ENCODE data around the gene SLC16A7.

The SLC16A7 gene

DNA sequence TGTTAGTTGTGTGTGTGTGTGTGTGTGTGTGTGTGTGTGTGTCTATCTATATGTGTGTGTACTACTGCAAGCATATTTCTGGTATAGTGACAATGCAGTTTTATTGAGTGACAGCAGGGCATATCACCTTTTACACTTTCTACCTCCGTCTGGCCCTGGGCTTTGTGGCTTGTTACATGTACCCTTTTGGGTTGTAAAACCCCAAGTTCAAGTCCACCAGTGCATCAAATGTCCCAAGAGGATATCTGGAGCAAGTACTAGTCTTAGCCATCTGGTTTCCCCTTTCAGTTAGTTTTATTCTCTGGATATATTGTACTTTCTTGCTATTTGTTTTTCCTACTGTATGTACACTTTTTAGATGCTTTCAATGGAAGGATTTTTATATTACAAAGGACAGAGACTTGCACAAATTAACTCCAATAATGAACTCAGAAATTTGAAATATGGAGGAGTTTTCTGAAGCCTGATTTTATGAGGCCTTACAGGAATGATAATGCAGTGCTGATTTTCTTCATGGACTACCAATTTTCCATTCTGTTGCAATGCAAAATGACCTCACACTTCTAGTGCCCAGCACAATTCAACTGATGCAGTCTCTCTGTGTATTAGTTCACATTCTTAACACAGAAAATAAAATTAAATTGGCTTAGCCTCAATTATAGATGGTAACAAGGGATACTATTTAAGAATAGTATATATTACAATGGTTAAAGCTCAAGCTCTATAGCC is 29.1 kb downstream of the SLC16A7 start:
- DNase-seq, result no peak

DNA sequence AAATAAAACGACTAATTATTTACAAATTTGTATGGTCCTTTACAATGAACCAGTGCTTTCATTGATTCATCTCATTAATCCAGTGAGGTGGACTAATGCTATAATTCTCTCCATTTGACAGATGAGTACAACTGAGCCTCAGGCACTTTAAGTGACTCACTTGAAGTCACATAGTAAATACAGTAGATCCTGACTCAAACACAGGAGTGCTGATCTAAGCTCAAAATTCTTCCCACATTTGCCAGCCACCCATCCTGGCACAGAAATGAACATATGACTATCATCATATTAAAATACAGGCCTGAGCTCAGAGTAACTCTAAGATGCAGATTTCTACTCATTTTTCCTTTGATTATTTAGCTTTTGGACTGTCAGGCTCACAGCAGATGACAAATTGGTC is 30.6 kb downstream of the SLC16A7 start:
- DNase-seq, result no peak

DNA sequence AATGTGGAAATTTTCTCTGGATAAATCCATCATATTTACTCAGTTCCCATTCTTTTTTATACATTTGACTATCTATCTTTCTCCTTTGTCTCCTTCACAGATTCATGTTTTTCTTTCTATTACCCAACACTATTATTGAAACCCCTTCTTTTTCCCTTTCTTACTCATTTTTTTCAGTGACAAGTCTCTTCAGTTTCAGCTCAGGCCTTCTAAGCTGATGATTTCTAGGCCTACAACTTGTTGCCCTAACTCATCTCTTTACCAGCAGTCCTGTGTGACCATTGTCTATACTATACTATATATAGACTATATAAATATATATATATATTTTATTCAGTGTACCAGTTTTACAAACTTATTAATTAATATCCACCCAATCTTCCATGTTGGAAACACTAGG is 31.8 kb downstream of the SLC16A7 start:
- no peak for DNase-seq

- DNase-seq, result no peak
Measured at GRCh38 chr12:59629890-59630289, 34.1 kb downstream of the SLC16A7 start.

- no peak for DNase-seq
Measured at GRCh38 chr12:59632408-59632807, 36.6 kb downstream of the SLC16A7 start.

GRCh38 chr12:59634254-59634653 is 38.4 kb downstream of the SLC16A7 start:
- no peak for DNase-seq

- no peak for DNase-seq
Measured at GRCh38 chr12:59636945-59637691, 41.3 kb downstream of the SLC16A7 start.

DNA sequence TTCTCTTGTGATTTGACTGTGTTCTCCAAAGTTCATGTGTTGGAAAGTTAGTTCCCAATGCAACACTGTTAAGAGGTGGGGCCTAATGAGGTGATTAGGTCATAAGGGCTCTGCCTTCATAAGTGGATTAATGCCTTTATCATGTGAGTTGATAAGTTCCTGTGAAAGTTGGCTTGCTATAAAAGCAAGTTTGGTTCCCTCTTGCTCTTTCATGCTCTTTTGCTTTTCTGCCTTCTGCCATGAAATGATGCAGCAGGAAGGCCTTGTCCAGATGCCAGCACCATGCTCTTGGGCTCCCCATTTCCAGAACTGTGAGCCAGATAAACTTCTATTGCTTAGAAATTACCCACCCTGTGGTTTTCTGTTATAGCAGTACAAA is 41.9 kb downstream of the SLC16A7 start:
- no peak for DNase-seq

GRCh38 chr12:59643550-59643949 is 47.7 kb downstream of the SLC16A7 start:
- no peak for DNase-seq

DNA sequence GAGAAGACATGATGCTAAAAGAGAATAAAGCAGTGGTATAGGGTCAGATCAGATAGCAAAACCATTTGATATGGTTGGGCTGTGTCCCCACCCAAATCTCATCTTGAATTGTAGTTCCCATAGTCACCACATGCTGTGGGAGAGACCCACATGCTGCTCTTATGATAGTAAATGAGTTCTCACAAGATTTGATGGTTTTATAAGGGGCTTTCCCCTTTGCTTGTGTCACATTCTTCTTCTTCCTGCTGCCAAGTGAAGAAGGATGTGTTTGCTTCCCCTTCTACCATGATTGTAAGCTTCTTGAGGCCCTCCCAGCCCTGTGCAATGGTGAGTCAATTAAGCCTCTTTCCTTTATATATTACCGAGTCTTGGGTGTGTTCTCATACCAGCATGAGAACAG is 49.4 kb downstream of the SLC16A7 start:
- no peak for DNase-seq

DNA sequence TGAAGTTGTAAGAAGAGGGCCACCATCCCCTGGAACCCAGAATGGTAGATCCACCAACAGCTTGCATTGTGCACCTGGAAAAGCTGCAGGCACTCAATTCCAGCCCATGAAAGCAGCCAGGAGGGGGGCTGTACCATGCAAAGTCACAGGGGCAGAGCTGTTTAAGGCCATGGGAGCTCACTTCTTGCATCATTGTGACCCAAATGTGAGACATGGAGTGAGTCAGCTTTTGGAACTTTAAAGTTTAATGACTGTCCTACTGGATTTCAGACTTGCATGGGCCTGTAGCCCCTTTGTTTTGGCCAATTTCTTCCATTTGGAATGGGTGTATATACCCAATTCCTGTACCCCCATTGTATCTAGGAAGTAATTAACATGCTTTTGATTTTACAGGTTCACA is 50.8 kb downstream of the SLC16A7 start:
- no peak for DNase-seq

DNA sequence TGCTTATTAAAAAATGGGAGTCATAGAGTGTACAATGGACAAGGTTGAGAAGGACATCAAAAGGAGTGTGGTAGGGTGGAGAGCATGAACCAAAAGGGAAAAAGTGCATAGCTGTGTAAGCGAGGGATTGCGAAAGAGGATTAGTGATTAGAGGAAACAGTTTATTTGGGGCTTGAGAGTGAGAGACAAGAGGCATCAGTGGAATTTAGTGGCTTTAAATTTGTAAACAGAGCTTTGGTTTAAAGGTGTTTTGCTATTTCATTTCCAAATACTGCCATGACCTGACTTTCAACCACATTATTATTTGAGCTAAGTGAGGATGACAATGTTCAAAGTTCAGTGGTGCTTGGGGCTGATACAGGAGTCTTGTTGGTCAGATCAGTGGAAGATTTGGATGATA is 53.4 kb downstream of the SLC16A7 start:
- no peak for DNase-seq

- DNase-seq, result no peak
Measured at GRCh38 chr12:59650588-59651228, 54.9 kb downstream of the SLC16A7 start.

DNA sequence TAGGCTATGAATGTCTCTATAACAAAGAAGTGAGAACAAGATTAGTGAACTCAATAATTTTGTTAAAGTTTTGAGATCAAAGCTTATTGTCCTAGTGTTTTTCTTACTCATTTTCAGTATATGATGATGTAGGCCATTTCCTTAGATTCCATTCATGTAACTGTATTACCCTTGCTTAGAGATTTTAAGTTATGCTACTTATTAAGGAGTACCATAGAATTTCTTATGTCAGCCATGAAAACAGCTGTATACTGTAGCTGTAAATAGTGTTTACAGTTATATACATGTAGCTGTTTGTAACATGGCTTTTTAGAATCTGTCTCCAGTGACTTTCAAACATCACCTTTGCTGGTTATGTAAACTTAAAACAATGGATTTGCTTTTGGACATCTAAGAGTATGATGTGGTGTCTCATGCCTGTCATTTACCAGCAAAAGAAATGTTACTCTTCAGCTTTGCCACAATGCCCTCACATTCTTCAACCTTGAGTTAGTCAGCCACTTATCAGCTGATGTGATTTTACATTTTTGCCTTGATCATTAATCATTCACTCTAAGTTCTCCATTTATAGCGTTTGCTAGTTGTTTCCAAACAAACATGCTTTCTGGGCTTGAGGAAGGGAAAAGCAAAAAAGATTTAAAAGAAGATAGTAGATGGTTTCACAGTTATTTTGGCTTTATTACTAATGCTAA is 55.5 kb downstream of the SLC16A7 start:
- DNase-seq, result no peak

- no peak for DNase-seq
Measured at GRCh38 chr12:59652130-59652529, 56.3 kb downstream of the SLC16A7 start.

DNA sequence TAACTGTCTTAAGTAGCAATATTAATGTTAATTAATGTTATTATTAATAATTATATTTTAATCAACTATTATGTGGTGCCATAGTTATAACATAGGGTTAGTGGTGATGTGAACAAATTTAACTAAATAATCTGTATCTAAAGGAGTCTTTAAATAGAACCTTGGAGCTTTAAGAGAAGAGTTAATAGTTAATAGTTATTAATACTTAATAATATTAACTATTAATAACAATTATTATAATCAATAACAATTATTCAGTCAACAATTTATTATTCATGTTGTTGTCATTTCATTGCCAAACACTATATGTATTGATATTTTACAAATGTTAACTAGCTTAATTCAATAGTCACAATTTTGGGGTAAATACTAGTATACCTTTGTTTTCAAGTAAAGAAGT is 58.2 kb downstream of the SLC16A7 start:
- no peak for DNase-seq

GRCh38 chr12:59657266-59657665 is 61.4 kb downstream of the SLC16A7 start:
- no peak for DNase-seq

DNA sequence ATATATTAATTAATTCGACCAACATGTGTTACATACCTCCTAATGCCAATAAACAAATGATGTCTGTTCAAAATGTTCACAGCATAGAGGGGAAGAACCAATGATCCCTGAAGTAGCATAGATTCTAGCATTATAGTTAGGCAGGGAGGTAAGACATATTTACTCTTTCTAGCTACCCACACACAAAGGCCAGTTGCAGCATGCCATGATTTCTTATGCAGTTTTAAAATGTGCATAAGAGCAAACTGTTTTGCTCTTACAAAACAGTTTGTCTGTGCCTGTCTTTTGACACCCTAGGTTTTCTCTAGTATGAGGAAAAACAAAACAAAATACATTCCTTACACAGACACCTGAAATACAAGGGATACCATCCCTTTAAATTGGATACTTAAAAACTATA is 61.9 kb downstream of the SLC16A7 start:
- DNase-seq, result no peak

DNA sequence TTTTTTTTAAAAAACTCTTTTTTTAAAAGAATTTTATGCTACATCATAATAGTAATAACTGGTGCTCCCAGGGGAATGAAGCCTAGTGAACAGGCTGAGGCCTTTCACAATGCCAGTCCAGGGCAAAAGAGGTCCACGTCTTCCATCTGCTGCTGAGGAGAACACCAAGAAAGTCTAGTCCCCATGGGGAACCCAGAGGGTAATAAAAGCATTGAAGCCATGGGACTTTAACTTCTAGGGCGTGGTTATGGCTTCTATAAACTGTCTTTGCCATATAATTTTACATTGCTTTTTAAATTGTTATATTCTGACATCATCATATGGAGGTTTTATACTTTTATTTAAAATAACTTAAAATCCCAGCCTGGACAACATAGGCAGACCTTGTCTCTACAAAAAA is 64.3 kb downstream of the SLC16A7 start:
- no peak for DNase-seq

DNA sequence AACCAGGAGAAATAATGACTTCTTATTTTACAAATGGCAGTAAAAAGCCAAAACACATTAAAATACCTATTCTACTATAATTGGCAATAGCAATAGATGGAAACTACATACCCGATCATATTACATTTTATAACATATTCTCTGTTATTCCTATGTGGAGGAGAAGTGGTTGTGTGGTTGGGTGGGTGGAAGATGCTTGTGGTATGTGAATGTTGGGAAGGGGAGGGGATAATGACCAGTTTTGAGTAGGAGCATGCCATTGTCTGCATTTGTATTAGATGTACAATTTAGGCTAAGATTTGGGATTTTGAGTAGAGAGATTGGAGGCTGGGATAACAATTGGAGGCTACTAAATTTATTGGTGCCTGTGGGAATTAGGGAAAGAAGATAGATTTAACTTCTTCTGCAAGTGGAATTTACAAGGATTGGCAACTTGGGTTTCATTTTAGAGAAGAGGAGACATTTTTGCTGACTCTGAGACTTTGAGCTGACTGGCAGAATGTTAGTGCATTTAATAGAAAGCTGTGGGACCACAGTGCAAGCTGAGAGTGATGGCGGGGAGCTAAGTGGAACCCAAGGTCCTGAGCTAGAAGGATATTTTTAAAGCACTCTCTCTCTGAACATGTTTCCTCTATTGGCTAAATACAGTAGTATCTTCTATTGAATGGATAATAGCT is 65.2 kb downstream of the SLC16A7 start:
- DNase-seq, result no peak

- no peak for DNase-seq
Measured at GRCh38 chr12:59664495-59664894, 68.7 kb downstream of the SLC16A7 start.

GRCh38 chr12:59665701-59666100 is 69.9 kb downstream of the SLC16A7 start:
- DNase-seq, result no peak

DNA sequence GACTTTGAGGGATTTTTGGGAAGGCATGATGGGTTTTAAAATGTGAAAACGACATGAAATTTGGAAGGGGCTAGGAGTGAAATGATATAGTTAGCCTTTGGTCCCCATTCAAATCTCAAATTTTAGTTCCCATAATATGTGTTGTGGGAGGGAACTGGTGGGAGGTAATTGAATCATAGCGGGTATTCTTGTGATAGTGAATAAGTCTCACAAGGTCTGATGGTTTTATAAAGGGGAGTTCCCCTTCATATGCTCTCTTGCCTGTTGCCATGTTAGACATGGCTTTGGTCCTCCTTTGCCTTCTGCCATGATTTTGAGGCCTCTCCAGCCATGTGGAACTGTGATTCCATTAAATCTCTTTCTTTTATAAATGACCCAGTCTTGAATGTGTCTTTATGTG is 72.8 kb downstream of the SLC16A7 start:
- no peak for DNase-seq

Measured in NCI-H1105 (cell line).